ENCODE measurements around the gene KRT222.

Gene KRT222

DNA sequence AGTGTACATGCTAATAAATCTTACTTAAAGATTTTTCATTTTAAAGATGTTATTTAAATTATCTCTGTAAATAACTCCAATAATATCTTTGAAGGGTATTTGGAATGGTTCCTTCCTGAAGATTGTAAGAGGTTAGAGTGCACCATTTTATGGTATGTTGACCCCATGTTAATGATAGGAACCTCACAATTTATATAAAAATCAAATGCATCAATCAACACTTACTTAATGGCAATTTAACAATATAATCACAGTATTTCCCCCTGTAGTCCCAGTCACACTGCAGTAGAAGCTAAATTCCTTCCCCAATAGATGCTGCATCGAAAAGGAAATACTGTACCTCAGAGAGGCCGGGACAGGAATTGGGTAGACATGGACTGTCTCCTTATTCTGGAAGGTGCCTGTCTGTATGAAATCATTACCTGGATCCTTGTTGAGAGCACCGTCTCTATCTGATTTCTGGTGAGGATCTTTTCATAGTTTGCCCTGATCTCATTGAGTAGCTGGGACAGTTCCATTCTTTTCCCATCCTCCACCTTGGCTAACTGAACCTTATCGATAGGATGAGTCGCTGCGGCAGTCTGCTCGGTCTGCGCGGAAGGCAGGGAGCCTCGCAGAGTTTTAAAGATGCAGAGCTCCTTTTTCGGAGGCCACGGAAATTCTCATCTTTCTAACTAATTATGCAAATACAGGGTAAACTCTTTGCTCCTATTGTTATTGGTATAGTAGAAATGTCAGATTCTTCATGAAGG, at the start of gene KRT222:
TSS of gene KRT222 (minus strand) at position 596 of the 752 bp plus-strand sequence. CDS start at position 518, 78 bp downstream.
- H3K4me3 ChIP-seq (ENCODE audit: low read depth, low read length) = no peak within 1 kb of the TSS

DNA sequence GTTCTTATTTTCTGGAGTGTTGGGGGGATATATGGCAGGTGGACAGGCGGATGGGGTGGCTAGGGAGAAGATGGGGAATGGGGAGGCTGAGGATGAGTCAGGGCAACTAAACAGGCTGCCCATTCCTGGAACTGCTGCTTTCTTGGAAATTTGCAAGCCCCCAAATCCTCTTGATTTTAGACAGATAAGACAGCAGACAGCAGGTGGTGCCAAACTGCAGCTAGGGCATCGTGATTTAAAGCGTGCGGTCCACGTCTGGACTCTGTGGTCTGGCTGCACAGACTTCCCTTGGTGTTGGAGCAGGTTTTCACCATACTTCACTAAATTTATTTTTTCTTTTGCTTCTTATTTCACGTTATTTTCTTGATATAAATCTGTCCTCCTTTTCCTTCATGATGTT, 49.5 kb upstream of the KRT222 start:
- peaks cover 4% of the 10 kb centered on the region for H3K9me3 ChIP-seq (ENCODE audit: severe bottlenecking)
- no peaks in the 10 kb centered on the region for H3K36me3 ChIP-seq
- TF ChIP-seq, protein P1, sequence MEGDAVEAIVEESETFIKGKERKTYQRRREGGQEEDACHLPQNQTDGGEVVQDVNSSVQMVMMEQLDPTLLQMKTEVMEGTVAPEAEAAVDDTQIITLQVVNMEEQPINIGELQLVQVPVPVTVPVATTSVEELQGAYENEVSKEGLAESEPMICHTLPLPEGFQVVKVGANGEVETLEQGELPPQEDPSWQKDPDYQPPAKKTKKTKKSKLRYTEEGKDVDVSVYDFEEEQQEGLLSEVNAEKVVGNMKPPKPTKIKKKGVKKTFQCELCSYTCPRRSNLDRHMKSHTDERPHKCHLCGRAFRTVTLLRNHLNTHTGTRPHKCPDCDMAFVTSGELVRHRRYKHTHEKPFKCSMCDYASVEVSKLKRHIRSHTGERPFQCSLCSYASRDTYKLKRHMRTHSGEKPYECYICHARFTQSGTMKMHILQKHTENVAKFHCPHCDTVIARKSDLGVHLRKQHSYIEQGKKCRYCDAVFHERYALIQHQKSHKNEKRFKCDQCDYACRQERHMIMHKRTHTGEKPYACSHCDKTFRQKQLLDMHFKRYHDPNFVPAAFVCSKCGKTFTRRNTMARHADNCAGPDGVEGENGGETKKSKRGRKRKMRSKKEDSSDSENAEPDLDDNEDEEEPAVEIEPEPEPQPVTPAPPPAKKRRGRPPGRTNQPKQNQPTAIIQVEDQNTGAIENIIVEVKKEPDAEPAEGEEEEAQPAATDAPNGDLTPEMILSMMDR (IDR thresholded peaks at IDR 0.05; ENCODE audit: low read depth, low read length) = no peak
- H3K4me3 ChIP-seq (ENCODE audit: low read depth, low read length) = no peak overlapping the region
- no peak for DNase-seq
- H3K27ac ChIP-seq = no peak overlapping the region
- H3K27me3 ChIP-seq (ENCODE audit: insufficient read depth, low read depth, severe bottlenecking) = peaks cover 97% of the 10 kb centered on the region

More for the DNA sequence above, at the start of gene KRT222:
- Histone ChIP-seq H3K9me3 (ENCODE audit: severe bottlenecking) (no peaks in the 10 kb centered on the region), H3K27me3 (ENCODE audit: insufficient read depth, low read depth, severe bottlenecking) (peaks cover 64% of the 10 kb centered on the region), H3K27ac (no peak within 1 kb of the TSS), H3K36me3 (no peaks in the 10 kb centered on the region)
- TF ChIP-seq, protein P1 (IDR thresholded peaks at IDR 0.05; ENCODE audit: low read depth, low read length) = no peak
- DNase-seq = no peak

DNA sequence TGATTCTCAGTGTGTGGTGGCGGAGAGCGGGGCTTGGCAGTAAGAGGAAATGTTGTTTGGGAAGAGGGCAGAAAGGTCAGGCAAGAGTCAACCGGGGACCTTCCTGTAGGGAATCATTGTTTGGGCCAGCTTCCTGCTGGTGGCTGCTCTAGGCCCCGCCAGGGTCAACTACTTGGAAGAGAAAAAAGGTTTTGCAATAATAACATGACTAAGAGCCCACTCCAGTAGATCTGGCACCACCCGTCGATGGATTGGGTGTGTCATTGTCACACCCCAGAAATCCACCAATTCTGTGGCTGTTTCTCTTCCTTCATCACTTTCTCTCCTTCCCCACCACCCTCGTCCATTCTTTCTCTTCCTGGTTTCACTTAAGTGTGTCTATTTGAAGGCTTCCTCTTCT, 42.8 kb upstream of the KRT222 start:
- H3K27me3 ChIP-seq (ENCODE audit: insufficient read depth, low read depth, severe bottlenecking) = peaks cover 95% of the 10 kb centered on the region
- no peak overlapping the region for H3K4me3 ChIP-seq (ENCODE audit: low read depth, low read length)
- H3K9me3 ChIP-seq (ENCODE audit: severe bottlenecking) = peaks cover 6% of the 10 kb centered on the region
- no peak overlapping the region for H3K27ac ChIP-seq
- no peaks in the 10 kb centered on the region for H3K36me3 ChIP-seq
- TF ChIP-seq, protein P1 (IDR thresholded peaks at IDR 0.05; ENCODE audit: low read depth, low read length) = no peak
- no peak for DNase-seq

DNA sequence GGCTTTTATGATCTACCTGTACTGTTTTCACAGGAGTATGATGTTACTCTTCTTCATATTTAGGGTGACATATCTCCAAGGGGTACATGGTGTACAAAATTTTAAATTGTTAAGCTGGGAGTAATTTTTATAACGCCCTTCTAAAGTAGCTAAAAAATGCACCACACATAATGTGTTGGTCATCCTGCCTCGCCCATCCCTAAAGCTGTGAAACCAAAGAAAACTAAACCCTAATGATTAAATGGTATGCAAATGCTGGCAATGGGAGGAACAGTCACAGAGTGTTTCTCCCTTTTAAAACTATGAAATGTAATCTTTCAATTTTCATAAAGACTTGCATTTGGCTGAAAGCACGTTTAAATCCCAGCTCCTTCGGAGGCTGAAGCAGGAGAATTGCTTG, 40.6 kb upstream of the KRT222 start:
- DNase-seq = no peak
- TF ChIP-seq, protein P1 (IDR thresholded peaks at IDR 0.05; ENCODE audit: low read depth, low read length) = no peak
- no peak overlapping the region for H3K4me3 ChIP-seq (ENCODE audit: low read depth, low read length)
- peaks cover 94% of the 10 kb centered on the region for H3K27me3 ChIP-seq (ENCODE audit: insufficient read depth, low read depth, severe bottlenecking)
- H3K36me3 ChIP-seq = no peaks in the 10 kb centered on the region
- H3K27ac ChIP-seq = no peak overlapping the region
- H3K9me3 ChIP-seq (ENCODE audit: severe bottlenecking) = peaks cover 6% of the 10 kb centered on the region

DNA sequence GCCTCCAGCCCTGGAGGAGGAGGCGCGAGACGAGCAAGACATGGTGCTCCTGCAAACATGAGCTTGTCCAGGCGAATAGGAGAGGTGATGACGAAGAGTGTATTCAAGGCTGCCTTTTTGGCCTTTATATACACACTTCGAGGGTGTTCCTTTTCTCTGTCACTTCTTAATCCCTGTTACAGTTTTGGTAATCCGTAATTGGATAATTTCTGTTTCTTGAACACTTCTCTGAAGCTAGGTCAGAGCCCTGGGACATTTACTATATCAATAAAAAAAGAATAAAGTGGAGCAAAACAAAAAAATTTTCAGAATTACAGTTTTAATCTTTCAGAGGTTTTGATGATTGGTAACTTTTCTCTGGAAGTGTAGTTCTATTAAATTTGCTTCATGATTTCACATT, 38.7 kb upstream of the KRT222 start, which contains the start of gene KRT24:
TSS of gene KRT24 (minus strand) at position 101 of the 400 bp plus-strand sequence. CDS start at position 42, 59 bp downstream.
- Histone ChIP-seq H3K27me3 (ENCODE audit: insufficient read depth, low read depth, severe bottlenecking) (peaks cover 95% of the 10 kb centered on the region), H3K36me3 (no peaks in the 10 kb centered on the region), H3K27ac (no peak within 1 kb of the TSS), H3K4me3 (ENCODE audit: low read depth, low read length) (no peak within 1 kb of the TSS), H3K9me3 (ENCODE audit: severe bottlenecking) (peaks cover 6% of the 10 kb centered on the region)
- DNase-seq = no peak
- TF ChIP-seq, protein P1 (IDR thresholded peaks at IDR 0.05; ENCODE audit: low read depth, low read length) = no peak
